D721Med (cell line): ENCODE data around the gene MGLL.

Experiments
- DNase-seq: peaks from one replicate; pipeline ENCODE4 v3.0.0; 2011; ENCODE audit warnings: low spot score; ENCODE audit not compliant: insufficient read length
- FAIRE-seq: peaks from 2 replicates; lab custom pipeline; 2011; peaks lifted over from hg19 to GRCh38; lab: Jason Lieb, UNC
- CTCF ChIP-seq: IDR thresholded peaks from 2 replicates; pipeline ENCODE4 v1.5.1; 2012; ENCODE audit warnings: mild to moderate bottlenecking, control low read depth; ENCODE audit not compliant: insufficient read depth; ENCODE audit errors: missing control alignments

MGLL gene

GRCh38 chr3:127822041-127822681, at the start of gene MGLL:
Gene MGLL, minus strand, starts transcription at chr3:127822515. Its CDS starts 197 bp downstream, at chr3:127822318.
- DNase-seq, result no peak
- TF ChIP-seq CTCF, result no peak
- FAIRE-seq, result no peak

- DNase-seq, result no peak
- TF ChIP-seq CTCF, result no peak
- no peak for FAIRE-seq
These were observed 47.8 kb upstream of the MGLL start for GRCh38 chr3:127870156-127870555.

- DNase-seq, result no peak
- no peak for TF ChIP-seq CTCF
- no peak for FAIRE-seq
These were observed 45.7 kb upstream of the MGLL start for GRCh38 chr3:127867986-127868385.

- DNase-seq, result no peak
- TF ChIP-seq CTCF, result no peak
- FAIRE-seq, result no peak
These were observed 45.1 kb upstream of the MGLL start for GRCh38 chr3:127867412-127867811.

- DNase-seq (no peak), FAIRE-seq (no peak)
- TF ChIP-seq CTCF, result no peak
These were observed 43.6 kb upstream of the MGLL start for GRCh38 chr3:127865941-127866340.

GRCh38 chr3:127860211-127860696, 37.9 kb upstream of the MGLL start:
- DNase-seq (no peak), FAIRE-seq (no peak)
- TF ChIP-seq CTCF, result no peak

GRCh38 chr3:127859730-127860129, 37.4 kb upstream of the MGLL start:
- DNase-seq (no peak), FAIRE-seq (no peak)
- no peak for TF ChIP-seq CTCF
